Body of pancreas (tissue), 4 donors: ENCODE measurements around the gene LSM3. TPM values are rescaled to one million over a fixed set of nuclear protein-coding genes. Genes with fewer than 3 reads are reported as not detected.

ENCODE experiments used
- ATAC-seq: fragments of 150-250 bp; one replicate; pipeline ENCODE4 v1.9.1; 2016
- DNase-seq, 4 donors: peaks; one replicate each; pipeline ENCODE4 v3.0.0-alpha.2; 2019
- H3K27ac ChIP-seq, 4 donors: fragments of 200-600 bp; sonication (generic); 1 replicate in 3 of 4; 2 replicates in 1 of 4; pipeline versions ENCODE4 v1.5.1 to v1.6.1; 2016 to 2019; ENCODE audit warnings: mild to moderate bottlenecking in 1 of 4, mixed read lengths in 1 of 4, moderate library complexity in 1 of 4
- H3K27me3 ChIP-seq, 2 donors: fragments of 200-600 bp; sonication (generic); one replicate each; pipeline ENCODE4 v1.6.0; 2016; ENCODE audit warnings: mild to moderate bottlenecking in 1 of 2
- H3K36me3 ChIP-seq, 2 donors: fragments of 200-600 bp; sonication (generic); replicated peaks in 1 of 2; 2 replicates each; pipeline ENCODE4 v1.5.1; 2016; ENCODE audit warnings: low read depth in 2 of 2; ENCODE audit not compliant: insufficient read depth in 1 of 2
- H3K4me1 ChIP-seq: fragments of 200-600 bp; sonication (generic); one replicate; pipeline ENCODE4 v1.6.0; 2016
- H3K4me3 ChIP-seq, 2 donors: fragments of 200-600 bp; sonication (generic); 1 replicate in 1 of 2; 2 replicates in 1 of 2; pipeline ENCODE4 v1.5.1; 2016 to 2019
- H3K9me3 ChIP-seq, 3 donors: fragments of 200-600 bp; sonication (generic); 1 replicate in 2 of 3; 2 replicates in 1 of 3; pipeline ENCODE4 v1.5.1; 2016
- POLR2A ChIP-seq, 3 donors: fragments of 450-650 bp; IDR thresholded peaks; one replicate each; pipeline ENCODE4 v1.6.1; 2016; ENCODE audit warnings: antibody characterized with exemption in 3 of 3, mild to moderate bottlenecking in 2 of 3
- WGBS, 2 donors: methylation state at CpG; one replicate each; pipeline ENCODE4 v1.1.5; 2017; 5-methylcytosine and 5-hydroxymethylcytosine counted together
- intact Hi-C: fragments of 100-400 bp; cut with DNase I; formaldehyde crosslinking; loops from one replicate; pipeline ENCODE4 v1.15.1; 2023
- total RNA-seq, 2 donors: library from RNA; depleted of rRNA; stranded (reverse); fragments of >200 nt; gene quantifications; one replicate each; pipeline ENCODE4 v1.1.0, GENCODE V29; 2016
- TF ChIP-seq, protein P1 (sequence below), 7 experiments: fragments of 450-650 bp in 4 of 7; fragments of 200-600 bp in 3 of 7; sonication (generic) in 3 of 7; IDR thresholded peaks; one replicate each; pipeline ENCODE4 v1.5.1; 2016 to 2019; ENCODE audit warnings: antibody characterized with exemption in 7 of 7

Gene LSM3
- total RNA-seq, 2 donors from 2014 or later: 5.3 to 6.0 TPM

DNA sequence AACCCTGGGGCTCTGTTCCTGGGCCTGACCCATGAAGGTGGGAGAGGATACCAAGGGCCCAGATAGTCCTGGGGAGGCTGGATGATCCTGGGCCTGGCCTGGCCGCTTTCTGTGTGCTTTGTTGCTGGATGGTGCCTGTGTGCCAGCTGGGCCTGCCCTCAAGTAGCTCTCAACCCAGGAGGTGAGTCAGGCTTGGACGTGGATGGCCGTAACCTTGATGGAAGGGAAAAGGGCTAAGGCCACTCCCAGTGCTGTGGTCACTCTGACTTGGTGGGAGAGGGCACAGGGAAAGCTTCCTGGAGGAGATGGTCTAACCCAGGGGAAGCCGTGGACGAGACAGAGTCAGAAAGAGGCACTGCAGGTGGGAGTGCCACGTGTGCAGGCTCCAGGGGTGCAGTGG is 44.3 kb upstream of the LSM3 start:
- Histone ChIP-seq H3K27me3 (no peaks in the 10 kb centered on the region), H3K9me3 (no peaks in the 10 kb centered on the region), H3K4me1 (no peaks in the 10 kb centered on the region), H3K4me3 (no peak overlapping the region), H3K36me3 (peaks cover 11 to 59% of the 10 kb centered on the region in 2 donors), H3K27ac (no peak overlapping the region)
- TF ChIP-seq POLR2A (IDR thresholded peaks at IDR 0.05): no peak
- TF ChIP-seq, protein P1, sequence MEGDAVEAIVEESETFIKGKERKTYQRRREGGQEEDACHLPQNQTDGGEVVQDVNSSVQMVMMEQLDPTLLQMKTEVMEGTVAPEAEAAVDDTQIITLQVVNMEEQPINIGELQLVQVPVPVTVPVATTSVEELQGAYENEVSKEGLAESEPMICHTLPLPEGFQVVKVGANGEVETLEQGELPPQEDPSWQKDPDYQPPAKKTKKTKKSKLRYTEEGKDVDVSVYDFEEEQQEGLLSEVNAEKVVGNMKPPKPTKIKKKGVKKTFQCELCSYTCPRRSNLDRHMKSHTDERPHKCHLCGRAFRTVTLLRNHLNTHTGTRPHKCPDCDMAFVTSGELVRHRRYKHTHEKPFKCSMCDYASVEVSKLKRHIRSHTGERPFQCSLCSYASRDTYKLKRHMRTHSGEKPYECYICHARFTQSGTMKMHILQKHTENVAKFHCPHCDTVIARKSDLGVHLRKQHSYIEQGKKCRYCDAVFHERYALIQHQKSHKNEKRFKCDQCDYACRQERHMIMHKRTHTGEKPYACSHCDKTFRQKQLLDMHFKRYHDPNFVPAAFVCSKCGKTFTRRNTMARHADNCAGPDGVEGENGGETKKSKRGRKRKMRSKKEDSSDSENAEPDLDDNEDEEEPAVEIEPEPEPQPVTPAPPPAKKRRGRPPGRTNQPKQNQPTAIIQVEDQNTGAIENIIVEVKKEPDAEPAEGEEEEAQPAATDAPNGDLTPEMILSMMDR (IDR thresholded peaks at IDR 0.05): no peak
- no peak for DNase-seq
- no peak for ATAC-seq
- intact Hi-C loops: no loop called here
- 88 to 94% methylated on average over 5 to 6 of the region's 6 CpGs for WGBS, 2 donors

DNA sequence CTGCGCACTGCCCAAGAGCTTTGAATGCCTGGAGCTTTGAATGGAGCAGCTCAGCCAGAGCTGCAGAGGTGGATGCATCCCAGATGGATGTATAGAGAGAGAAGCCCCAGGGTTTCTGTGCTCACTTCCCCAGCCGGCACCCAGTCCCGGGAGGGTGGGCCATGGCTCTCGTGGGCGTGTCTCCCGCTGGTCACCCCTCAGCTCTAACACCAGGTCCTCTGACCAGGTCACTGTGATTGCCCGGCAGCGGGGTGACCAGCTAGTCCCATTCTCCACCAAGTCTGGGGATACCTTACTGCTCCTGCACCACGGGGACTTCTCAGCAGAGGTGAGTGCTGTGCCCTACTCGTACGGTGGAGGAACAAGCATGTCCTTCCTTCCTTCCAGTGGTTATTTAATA is 43.0 kb upstream of the LSM3 start:
- intact Hi-C loops: no loop called here

GRCh38 chr3:14137004-14137403 is 41.6 kb upstream of the LSM3 start:
- Histone ChIP-seq H3K27ac (no peak overlapping the region), H3K36me3 (peaks cover 0 to 36% of the 10 kb centered on the region in 2 donors), H3K27me3 (no peaks in the 10 kb centered on the region), H3K9me3 (no peaks in the 10 kb centered on the region), H3K4me1 (no peaks in the 10 kb centered on the region), H3K4me3 (no peak overlapping the region)
- no peak for ATAC-seq
- TF ChIP-seq, protein P1 (IDR thresholded peaks at IDR 0.05): no peak
- no peak for TF ChIP-seq POLR2A (IDR thresholded peaks at IDR 0.05)
- no peak for DNase-seq
- WGBS, 2 donors: 87 to 100% methylated on average over 2 to 3 of the region's 3 CpGs
- intact Hi-C loops: no loop called here

More for the DNA sequence above, 43.0 kb upstream of the LSM3 start:
- no peaks in the 10 kb centered on the region for H3K4me1 ChIP-seq
- WGBS, 2 donors: 87 to 92% methylated on average over 10 to 11 of the region's 11 CpGs
- no peaks in the 10 kb centered on the region for H3K27me3 ChIP-seq
- TF ChIP-seq, protein P1 (IDR thresholded peaks at IDR 0.05): no peak
- TF ChIP-seq POLR2A (IDR thresholded peaks at IDR 0.05): no peak
- peaks cover 9 to 50% of the 10 kb centered on the region in 2 donors for H3K36me3 ChIP-seq
- H3K27ac ChIP-seq: no peak overlapping the region
- no peak for DNase-seq
- ATAC-seq: no peak
- no peak overlapping the region for H3K4me3 ChIP-seq
- H3K9me3 ChIP-seq: no peaks in the 10 kb centered on the region

DNA sequence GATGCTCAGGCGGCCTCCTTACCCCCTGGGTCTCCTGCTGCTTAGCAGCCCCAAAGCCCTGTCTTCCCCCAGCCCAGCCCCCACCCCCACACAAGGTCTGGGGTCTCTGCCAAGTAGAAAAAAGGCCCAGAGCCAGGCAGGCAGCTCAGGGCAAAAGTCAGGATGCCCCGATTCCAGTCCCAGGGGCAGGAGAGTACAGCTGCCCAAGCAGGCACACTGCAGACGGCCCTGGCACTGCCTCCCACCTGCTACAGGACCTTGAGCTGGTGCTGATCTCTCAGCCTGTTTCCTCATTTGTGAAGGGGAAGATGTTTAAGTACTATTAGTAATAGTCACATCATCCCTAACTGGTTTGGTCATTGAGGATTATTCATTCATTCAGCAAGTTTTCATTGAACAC is 41.2 kb upstream of the LSM3 start:
- H3K4me3 ChIP-seq: no peak overlapping the region
- 63 to 66% methylated on average over 3 of the region's 3 CpGs for WGBS, 2 donors
- no peak overlapping the region for H3K27ac ChIP-seq
- no peaks in the 10 kb centered on the region for H3K4me1 ChIP-seq
- H3K36me3 ChIP-seq: peaks cover 0 to 34% of the 10 kb centered on the region in 2 donors
- no peaks in the 10 kb centered on the region for H3K9me3 ChIP-seq
- TF ChIP-seq, protein P1 (IDR thresholded peaks at IDR 0.05): no peak
- no peak for TF ChIP-seq POLR2A (IDR thresholded peaks at IDR 0.05)
- no peaks in the 10 kb centered on the region for H3K27me3 ChIP-seq
- ATAC-seq (no peak), DNase-seq (no peak)
- intact Hi-C loops: no loop called here

GRCh38 chr3:14138109-14138877 is 40.3 kb upstream of the LSM3 start:
- intact Hi-C loops: no loop called here
- TF ChIP-seq, protein P1 (IDR thresholded peaks at IDR 0.05): no peak
- TF ChIP-seq POLR2A (IDR thresholded peaks at IDR 0.05): no peak
- Histone ChIP-seq H3K4me1 (no peaks in the 10 kb centered on the region), H3K36me3 (peaks cover 0 to 26% of the 10 kb centered on the region in 2 donors), H3K27me3 (no peaks in the 10 kb centered on the region), H3K9me3 (no peaks in the 10 kb centered on the region), H3K4me3 (no peak overlapping the region), H3K27ac (no peak overlapping the region)
- no peak for ATAC-seq
- no peak for DNase-seq
- 89 to 91% methylated on average over 16 of the region's 16 CpGs for WGBS, 2 donors
